Measurements from ENCODE around the gene TMCO5A. TPM values are rescaled to one million over a fixed set of nuclear protein-coding genes. Genes with fewer than 3 reads are reported as not detected.

The TMCO5A gene
- total and polyA plus RNA-seq, 2 donors (not counting 3 experiments of a cell fraction or from before 2014, with no cell fraction given): not detected

DNA sequence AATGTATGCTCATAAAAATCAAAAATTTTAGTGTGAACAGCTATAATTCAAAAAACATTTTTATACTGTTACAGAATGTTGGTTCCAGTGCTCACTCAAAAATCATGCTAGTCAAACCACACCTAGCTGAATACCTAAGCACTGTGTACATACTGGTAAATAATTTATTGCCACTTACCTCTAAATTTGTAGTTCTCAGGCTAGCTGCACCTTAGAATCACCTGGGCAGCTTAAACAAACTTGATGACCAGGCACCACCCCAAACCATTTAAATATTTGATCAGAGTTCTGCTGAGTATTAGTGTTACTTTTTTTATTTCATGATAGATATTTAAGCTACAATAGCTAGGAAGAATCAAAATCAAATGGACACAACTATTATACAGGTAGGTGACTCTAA, 32.3 kb upstream of the TMCO5A start:
- Histone ChIP-seq H3K79me2 (ENCODE audit: control insufficient read depth, insufficient read depth, low read length) (no peaks in the 10 kb centered on the region), H2AFZ (ENCODE audit: low read depth, low read length) (no peak overlapping the region), H3K36me3 (ENCODE audit: control insufficient read depth in 2 of 2, extremely low read depth in 1 of 2, insufficient read depth in 2 of 2, low read length in 2 of 2) (no peaks in the 10 kb centered on the region), H4K20me1 (replicated peaks; ENCODE audit: control insufficient read depth, extremely low read depth, insufficient read depth, low read length) (no peaks in the 10 kb centered on the region), H3K9ac (replicated peaks; ENCODE audit: extremely low read depth, insufficient read depth, low read length) (no peak overlapping the region), H3K4me2 (ENCODE audit: insufficient read depth, low read length) (no peak overlapping the region), H3K27me3 (ENCODE audit: control insufficient read depth in 2 of 2, insufficient read depth in 2 of 2, low read length in 2 of 2) (peaks cover 0 to 2% of the 10 kb centered on the region in 2 experiments), H3K27ac (ENCODE audit: insufficient read depth, low read depth, low read length) (no peak overlapping the region), H3K4me1 (ENCODE audit: control insufficient read depth, extremely low read depth, insufficient read depth, low read length) (peaks cover 32% of the 10 kb centered on the region), H3K9me3 (replicated peaks; ENCODE audit: control insufficient read depth, insufficient read depth, low read length) (no peaks in the 10 kb centered on the region), H3K4me3 (replicated peaks in 1 of 3; ENCODE audit: insufficient read depth in 1 of 3, low read depth in 1 of 3, low read length in 3 of 3) (no peak overlapping the region), H3K9me1 (replicated peaks; ENCODE audit: control insufficient read depth, extremely low read depth, insufficient read depth, low read length) (no peaks in the 10 kb centered on the region)
- BruUV-seq (replicated peaks): no TSS peak
- DNase-seq (ENCODE audit: low read depth, low spot score) (no peak), FAIRE-seq (no peak)
- CTCF ChIA-PET: interaction anchor here (1.4 to 4.3 kb wide), 3 partner anchors 10 to 22 kb away, joined by 3 to 40 read pairs (median 3); no protein-coding TSS in a partner anchor
- intact Hi-C loops (cut with micrococcal nuclease): loop anchor here (10.0 kb wide), 1 partner anchor 1423 kb away; no protein-coding TSS in a partner anchor
- dilution Hi-C loops (cut with MboI; ENCODE audit: extremely low pct_ligation_motif_present, low sequenced_read_pairs): no loop called here
- POLR2A ChIA-PET: no interaction called here
- no peak for TF ChIP-seq EZH2 (IDR thresholded peaks at IDR 0.05; ENCODE audit: borderline replicate concordance, low read depth, low read length, severe bottlenecking)

GRCh38 chr15:37903919-37904625, 30.4 kb upstream of the TMCO5A start:
- Histone ChIP-seq H3K9ac (replicated peaks; ENCODE audit: extremely low read depth, insufficient read depth, low read length) (no peak overlapping the region), H3K4me3 (replicated peaks in 1 of 3; ENCODE audit: insufficient read depth in 1 of 3, low read depth in 1 of 3, low read length in 3 of 3) (no peak overlapping the region), H3K4me1 (ENCODE audit: control insufficient read depth, extremely low read depth, insufficient read depth, low read length) (peaks cover 34% of the 10 kb centered on the region), H4K20me1 (replicated peaks; ENCODE audit: control insufficient read depth, extremely low read depth, insufficient read depth, low read length) (no peaks in the 10 kb centered on the region), H3K36me3 (ENCODE audit: control insufficient read depth in 2 of 2, extremely low read depth in 1 of 2, insufficient read depth in 2 of 2, low read length in 2 of 2) (no peaks in the 10 kb centered on the region), H2AFZ (ENCODE audit: low read depth, low read length) (no peak overlapping the region), H3K27ac (ENCODE audit: insufficient read depth, low read depth, low read length) (no peak overlapping the region), H3K27me3 (ENCODE audit: control insufficient read depth in 2 of 2, insufficient read depth in 2 of 2, low read length in 2 of 2) (peaks cover 2 to 6% of the 10 kb centered on the region in 2 experiments), H3K9me3 (replicated peaks; ENCODE audit: control insufficient read depth, insufficient read depth, low read length) (no peaks in the 10 kb centered on the region), H3K4me2 (ENCODE audit: insufficient read depth, low read length) (no peak overlapping the region), H3K79me2 (ENCODE audit: control insufficient read depth, insufficient read depth, low read length) (no peaks in the 10 kb centered on the region), H3K9me1 (replicated peaks; ENCODE audit: control insufficient read depth, extremely low read depth, insufficient read depth, low read length) (no peaks in the 10 kb centered on the region)
- ChIA-PET POLR2A (no interaction called here), CTCF (interaction anchor here (1.2 to 4.3 kb wide), 2 partner anchors 12 to 18 kb away, joined by 3 to 40 read pairs; no protein-coding TSS in a partner anchor)
- TF ChIP-seq EZH2 (IDR thresholded peaks at IDR 0.05; ENCODE audit: borderline replicate concordance, low read depth, low read length, severe bottlenecking): no peak
- no peak for TF ChIP-seq GATA2 (IDR thresholded peaks at IDR 0.05; ENCODE audit: insufficient read depth, insufficient read length, low read depth, low read length)
- no peak for TF ChIP-seq POLR2A (IDR thresholded peaks at IDR 0.05; ENCODE audit: low read depth, low read length)
- TF ChIP-seq CTCF (IDR thresholded peaks at IDR 0.05; ENCODE audit: extremely low read depth in 1 of 2, insufficient read depth in 1 of 2, low read depth in 1 of 2, low read length in 2 of 2): no peak
- TF ChIP-seq MYC (IDR thresholded peaks at IDR 0.05; ENCODE audit: low read depth, low read length): no peak
- TF ChIP-seq FOS (IDR thresholded peaks at IDR 0.05; ENCODE audit: borderline replicate concordance, insufficient read depth, low read length): no peak
- intact Hi-C loops (cut with micrococcal nuclease): loop anchor here (10.0 kb wide), 1 partner anchor 1421 kb away; no protein-coding TSS in a partner anchor
- DNase-seq (ENCODE audit: low read depth, low spot score) (no peak), FAIRE-seq (no peak)
- dilution Hi-C loops (cut with MboI; ENCODE audit: extremely low pct_ligation_motif_present, low sequenced_read_pairs): no loop called here
- no TSS peak for BruUV-seq (replicated peaks)

Data from endothelial cell of umbilical vein (primary cell).